Measurements from ENCODE around the gene GGT7. TPM values are rescaled to one million over a fixed set of nuclear protein-coding genes. Genes with fewer than 3 reads are reported as not detected.
"Not testable (repeated sequence)": the region's sequence is repeated elsewhere in the genome, so short reads cannot be mapped to it uniquely, and the experiment has no call there.

GGT7 gene
- 13.5 TPM for total RNA-seq

- FAIRE-seq (no peak), DNase-seq (ENCODE audit: low spot score in 2 of 2) (peak; percentile 82 to 83)
These were observed at the start of gene GGT7 for GRCh38 chr20:34872622-34873224. Gene GGT7 (minus strand): TSS chr20:34872856. CDS start chr20:34872815, 41 bp downstream.

GRCh38 chr20:34921436-34921835 is 48.8 kb upstream of the GGT7 start:
- DNase-seq (ENCODE audit: low spot score in 2 of 2) (no peak), FAIRE-seq (no peak)

DNA sequence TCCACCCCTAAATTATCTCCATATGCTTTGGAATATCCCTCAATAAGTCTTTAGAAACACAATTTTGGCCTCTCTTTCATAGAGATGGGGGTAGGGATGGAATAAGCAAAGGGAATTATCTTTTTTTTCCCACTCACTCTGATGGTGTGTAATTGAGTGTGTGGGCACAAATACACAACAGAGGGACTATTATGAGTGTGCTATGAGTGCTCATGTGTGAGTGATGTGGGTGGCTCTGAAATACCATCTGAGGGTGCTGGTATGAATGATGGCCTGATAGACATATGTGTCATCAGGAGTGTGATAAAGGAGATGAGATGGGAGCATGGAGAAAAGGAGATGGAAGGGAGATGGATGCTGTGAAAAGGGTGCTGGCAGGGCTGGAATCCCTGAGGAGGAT is 47.4 kb upstream of the GGT7 start:
- FAIRE-seq (no peak), DNase-seq (ENCODE audit: low spot score in 2 of 2) (no peak)

DNA sequence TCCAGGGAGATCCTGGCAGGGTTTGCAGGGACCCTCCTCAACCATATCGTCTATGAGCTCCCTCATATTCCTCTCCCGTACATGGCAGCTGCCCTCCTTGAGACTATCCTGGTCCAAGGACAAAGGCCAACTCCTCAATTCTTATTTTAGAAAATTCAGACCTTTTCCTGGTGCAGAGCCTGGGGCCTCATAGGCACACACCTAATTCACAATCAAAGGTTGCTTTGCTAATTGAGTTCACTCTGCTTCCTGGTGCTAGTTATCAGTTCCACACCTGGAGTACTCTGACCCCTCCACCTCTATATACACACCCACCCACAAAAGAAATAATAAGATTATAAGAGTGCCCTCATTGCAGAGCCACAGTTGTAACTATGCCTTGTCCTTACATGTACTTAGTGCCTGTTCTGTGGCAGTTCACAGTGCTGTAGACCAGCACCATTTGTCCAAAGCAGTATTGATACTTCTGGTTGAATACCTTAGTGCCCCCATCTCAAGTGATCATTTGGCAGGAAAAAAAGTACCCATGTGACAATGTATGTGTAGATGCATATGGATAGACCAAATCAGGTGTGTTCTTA is 44.2 kb upstream of the GGT7 start:
- FAIRE-seq: no peak
- DNase-seq (ENCODE audit: low spot score in 2 of 2): no peak

DNA sequence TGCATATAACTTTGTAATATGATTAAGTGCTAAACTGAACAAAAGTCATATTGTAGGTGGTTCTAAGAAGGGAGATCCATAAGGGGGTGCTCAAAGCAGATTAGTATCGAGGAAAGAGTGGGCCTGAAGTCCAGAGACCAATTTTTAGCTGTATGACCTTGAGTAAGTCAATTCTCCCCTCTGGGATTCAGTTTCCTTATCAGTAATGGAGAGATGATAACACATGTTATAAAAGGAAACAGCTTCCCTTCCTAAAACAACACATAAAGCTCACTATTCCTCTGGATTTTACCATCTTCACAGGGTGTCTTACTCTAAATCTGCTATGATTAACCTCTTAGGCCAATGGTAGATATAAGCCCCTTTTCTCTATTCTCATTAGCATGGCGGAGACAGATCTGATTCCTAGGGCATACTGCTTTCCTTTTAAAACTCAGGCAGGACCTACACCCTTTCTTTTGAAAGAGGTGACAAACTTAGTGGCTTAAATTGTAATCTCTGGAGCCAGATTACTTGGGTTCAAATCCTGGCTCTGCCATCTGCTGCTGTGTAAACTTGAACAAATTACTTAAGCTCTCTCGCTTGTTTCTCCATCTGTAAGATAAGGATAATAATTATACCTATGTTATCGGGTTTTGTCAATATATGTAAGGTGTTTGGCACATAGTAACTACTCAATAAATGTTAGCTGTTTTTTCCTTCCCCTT is 43.2 kb upstream of the GGT7 start:
- DNase-seq (ENCODE audit: low spot score in 2 of 2) (no peak), FAIRE-seq (no peak)

- no peak for FAIRE-seq
These were observed 42.5 kb upstream of the GGT7 start for GRCh38 chr20:34915131-34915530.

GRCh38 chr20:34907616-34908469 is 35.2 kb upstream of the GGT7 start:
- DNase-seq (ENCODE audit: low spot score in 2 of 2): peak in 1 of 2 donors; percentile 48
- no peak for FAIRE-seq

More at GRCh38 chr20:34915131-34915530, 42.5 kb upstream of the GGT7 start:
- DNase-seq (ENCODE audit: low spot score in 2 of 2): no peak

- no peak for FAIRE-seq
- no peak for DNase-seq (ENCODE audit: low spot score in 2 of 2)
These were observed 31.6 kb upstream of the GGT7 start for GRCh38 chr20:34904202-34904621.

GRCh38 chr20:34898731-34899130 is 26.1 kb upstream of the GGT7 start:
- DNase-seq (ENCODE audit: low spot score in 2 of 2); FAIRE-seq: not testable (repeated sequence)

DNA sequence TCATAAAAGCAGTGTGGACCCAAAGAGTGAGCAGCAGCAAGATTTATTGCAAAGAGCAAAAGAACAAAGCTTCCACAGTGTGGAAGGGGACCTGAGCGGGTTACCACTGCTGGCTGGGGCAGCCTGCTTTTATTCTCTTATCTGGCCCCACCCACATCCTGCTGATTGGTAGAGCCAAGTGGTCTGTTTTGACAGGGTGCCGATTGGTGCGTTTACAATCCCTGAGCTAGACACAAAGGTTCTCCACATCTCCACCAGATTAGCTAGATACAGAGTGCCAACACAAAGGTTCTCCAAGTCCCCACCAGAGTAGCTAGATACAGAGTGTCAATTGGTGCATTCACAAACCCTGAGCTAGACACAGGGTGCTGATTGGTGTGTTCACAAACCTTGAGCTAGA is 25.5 kb upstream of the GGT7 start:
- not testable (repeated sequence) for FAIRE-seq; DNase-seq (ENCODE audit: low spot score in 2 of 2)

- no peak for FAIRE-seq
- DNase-seq (ENCODE audit: low spot score in 2 of 2): no peak
These were observed 23.5 kb upstream of the GGT7 start for GRCh38 chr20:34896086-34896621.

- DNase-seq (ENCODE audit: low spot score in 2 of 2): no peak
- FAIRE-seq: no peak
These were observed 22.8 kb upstream of the GGT7 start for GRCh38 chr20:34895465-34895864.

GRCh38 chr20:34894723-34895122 is 22.1 kb upstream of the GGT7 start:
- DNase-seq (ENCODE audit: low spot score in 2 of 2): no peak
- no peak for FAIRE-seq

- FAIRE-seq (no peak), DNase-seq (ENCODE audit: low spot score in 2 of 2) (no peak)
These were observed 20.0 kb upstream of the GGT7 start for GRCh38 chr20:34892671-34893070.

GRCh38 chr20:34891166-34892062 is 18.8 kb upstream of the GGT7 start:
- no peak for FAIRE-seq
- DNase-seq (ENCODE audit: low spot score in 2 of 2): no peak

DNA sequence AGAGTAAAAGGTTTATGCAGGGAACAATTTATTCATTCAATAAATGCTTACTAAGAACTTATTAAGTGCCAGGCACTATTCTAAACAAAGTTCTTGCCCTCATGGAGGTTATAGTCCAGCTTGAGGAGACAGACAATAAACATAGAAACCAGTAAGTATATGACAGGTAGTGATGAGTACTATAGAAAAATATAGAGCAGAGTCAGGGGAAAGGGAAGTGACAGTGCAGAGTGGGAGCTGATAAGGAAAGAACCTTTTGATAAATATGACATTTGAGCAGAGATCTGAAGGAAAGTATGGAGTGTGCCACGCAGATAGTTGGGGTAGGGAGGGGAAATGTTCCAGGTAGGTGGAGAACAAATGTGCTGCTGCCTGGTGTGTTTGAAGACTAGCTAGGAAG is 15.8 kb upstream of the GGT7 start:
- DNase-seq (ENCODE audit: low spot score in 2 of 2) (no peak), FAIRE-seq (no peak)

DNA sequence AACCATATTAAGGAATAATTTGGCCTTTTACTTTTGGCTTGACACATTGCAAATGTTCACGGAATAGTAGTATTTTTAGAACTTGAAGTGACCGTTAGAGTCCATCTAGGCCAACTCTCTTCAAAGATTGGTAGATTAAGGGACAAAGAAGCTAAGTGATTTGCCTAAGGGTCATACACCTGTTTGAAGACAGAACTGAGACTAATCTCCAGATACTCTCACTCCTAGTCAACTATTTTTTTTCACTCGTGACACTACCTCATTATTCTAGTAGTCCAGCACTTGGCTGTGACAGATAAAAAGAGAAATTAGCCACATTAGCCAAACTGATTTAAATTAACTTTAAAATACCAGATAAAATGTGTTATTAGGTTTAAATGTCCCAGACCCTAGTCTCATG is 14.4 kb upstream of the GGT7 start:
- no peak for FAIRE-seq
- no peak for DNase-seq (ENCODE audit: low spot score in 2 of 2)

DNA sequence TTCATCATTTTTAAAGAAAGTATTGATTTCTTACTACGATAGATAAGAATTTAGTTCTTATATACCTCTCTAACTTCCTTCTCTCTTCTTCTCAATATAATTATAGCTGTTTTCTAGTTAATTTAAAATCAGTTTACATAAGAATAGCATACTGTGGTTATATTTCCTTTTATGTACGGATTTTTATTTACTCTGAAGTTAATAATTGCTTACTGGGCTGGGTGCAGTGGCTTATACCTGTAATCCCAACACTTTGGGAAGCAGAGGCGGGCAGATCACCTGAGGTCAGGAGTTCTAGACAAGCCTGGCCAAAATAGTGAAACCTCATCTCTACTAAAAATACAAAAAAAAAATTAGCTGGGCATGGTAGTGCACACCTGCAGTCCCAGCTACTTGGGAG is 13.5 kb upstream of the GGT7 start:
- DNase-seq (ENCODE audit: low spot score in 2 of 2) (no peak), FAIRE-seq (no peak)

DNA sequence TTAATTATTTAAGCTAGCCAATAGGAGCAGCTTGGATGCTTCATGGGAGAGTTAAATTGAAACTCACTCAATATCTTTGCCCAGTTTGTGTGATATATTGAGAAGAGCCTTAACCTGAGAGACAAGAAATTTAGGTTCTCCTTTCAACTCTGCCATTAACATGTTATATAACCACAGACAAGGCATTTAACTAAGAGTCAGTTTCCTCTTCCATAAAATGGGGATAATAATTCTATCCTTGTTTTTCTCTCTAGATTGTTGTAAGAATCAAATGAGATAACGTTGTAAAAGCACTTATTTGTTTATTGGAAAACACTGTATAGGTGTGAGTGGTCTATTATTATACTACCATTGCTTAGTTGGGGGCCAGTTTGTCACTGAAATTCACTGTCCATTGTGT is 11.6 kb upstream of the GGT7 start:
- FAIRE-seq (no peak), DNase-seq (ENCODE audit: low spot score in 2 of 2) (no peak)

GRCh38 chr20:34883809-34884208 is 11.2 kb upstream of the GGT7 start:
- no peak for DNase-seq (ENCODE audit: low spot score in 2 of 2)
- FAIRE-seq: no peak
